Measurements from ENCODE around the gene PRM3. TPM values are rescaled to one million over a fixed set of nuclear protein-coding genes. Genes with fewer than 3 reads are reported as not detected.

Gene PRM3
- total RNA-seq, 4 donors from 2014 or later = not detected

GRCh38 chr16:11229906-11230305 is 43.5 kb downstream of the PRM3 start:
- TF ChIP-seq EP300 (IDR thresholded peaks at IDR 0.05; ENCODE audit: low read depth) = no peak
- TF ChIP-seq CTCF (IDR thresholded peaks at IDR 0.05) = no peak
- TF ChIP-seq POLR2AphosphoS5 (IDR thresholded peaks at IDR 0.05) = no peak
- TF ChIP-seq POLR2A (IDR thresholded peaks at IDR 0.05) = no peak
- no peaks in the 10 kb centered on the region for H3K36me3 ChIP-seq
- H3K9me3 ChIP-seq = no peaks in the 10 kb centered on the region
- in situ Hi-C loops (cut with MboI; ENCODE audit: low pct_ligation_motif_present in 1 of 4, low pct_unique_long_range_greater_than_20kb in 1 of 4, low sequenced_read_pairs in 3 of 4) (no loop called here), intact Hi-C loops (cut with DNase I; ENCODE audit: low total_unique reads) (no loop called here)
- no peak overlapping the region for H3K27ac ChIP-seq
- 40 to 64% methylated on average over 1 to 4 of the region's 4 CpGs for WGBS, 2 donors (ENCODE audit: low coverage in 1 of 2)
- peak; percentile 43 for DNase-seq
- no peak overlapping the region for H3K4me3 ChIP-seq
- peaks cover 0 to 16% (median 2%) of the 10 kb centered on the region in 4 donors for H3K4me1 ChIP-seq
- H3K27me3 ChIP-seq = no peaks in the 10 kb centered on the region

GRCh38 chr16:11229432-11229831 is 44.0 kb downstream of the PRM3 start:
- in situ Hi-C loops (cut with MboI; ENCODE audit: low pct_ligation_motif_present in 1 of 4, low pct_unique_long_range_greater_than_20kb in 1 of 4, low sequenced_read_pairs in 3 of 4) = no loop called here
- no peak overlapping the region for H3K27ac ChIP-seq
- H3K4me1 ChIP-seq = peaks cover 0 to 21% (median 2%) of the 10 kb centered on the region in 4 donors
- H3K4me3 ChIP-seq = no peak overlapping the region
- no peak for TF ChIP-seq CTCF (IDR thresholded peaks at IDR 0.05)
- TF ChIP-seq POLR2AphosphoS5 (IDR thresholded peaks at IDR 0.05) = no peak
- TF ChIP-seq POLR2A (IDR thresholded peaks at IDR 0.05) = no peak
- no peak for TF ChIP-seq EP300 (IDR thresholded peaks at IDR 0.05; ENCODE audit: low read depth)
- WGBS, 2 donors (ENCODE audit: low coverage in 1 of 2) = 65 to 88% methylated on average over 5 of the region's 5 CpGs
- H3K27me3 ChIP-seq = no peaks in the 10 kb centered on the region
- DNase-seq = no peak
- H3K9me3 ChIP-seq = no peaks in the 10 kb centered on the region
- intact Hi-C loops (cut with DNase I; ENCODE audit: low total_unique reads) = no loop called here
- H3K36me3 ChIP-seq = no peaks in the 10 kb centered on the region

- Histone ChIP-seq H3K36me3 (no peaks in the 10 kb centered on the region), H3K27ac (peak overlapping the region; percentile 57 to 67 (median 64)), H3K9me3 (no peaks in the 10 kb centered on the region), H3K27me3 (no peaks in the 10 kb centered on the region), H3K4me3 (no peak overlapping the region), H3K4me1 (peaks cover 0 to 23% (median 4%) of the 10 kb centered on the region in 4 donors)
- WGBS, 2 donors (ENCODE audit: low coverage in 1 of 2) = 74 to 80% methylated on average over 1 to 15 of the region's 18 CpGs
- DNase-seq = no peak
- intact Hi-C loops (cut with DNase I; ENCODE audit: low total_unique reads) (no loop called here), in situ Hi-C loops (cut with MboI; ENCODE audit: low pct_ligation_motif_present in 1 of 4, low pct_unique_long_range_greater_than_20kb in 1 of 4, low sequenced_read_pairs in 3 of 4) (no loop called here)
- no peak for TF ChIP-seq EP300 (IDR thresholded peaks at IDR 0.05; ENCODE audit: low read depth)
- TF ChIP-seq CTCF (IDR thresholded peaks at IDR 0.05) = no peak
- no peak for TF ChIP-seq POLR2A (IDR thresholded peaks at IDR 0.05)
Measured at GRCh38 chr16:11225677-11226549, 47.5 kb downstream of the PRM3 start.

- TF ChIP-seq POLR2A (IDR thresholded peaks at IDR 0.05) = no peak
- no peak for TF ChIP-seq EP300 (IDR thresholded peaks at IDR 0.05; ENCODE audit: low read depth)
- TF ChIP-seq CTCF (IDR thresholded peaks at IDR 0.05) = no peak
- no peak for TF ChIP-seq POLR2AphosphoS5 (IDR thresholded peaks at IDR 0.05)
- 52% methylated on average over 18 of the region's 21 CpGs; no CpG with 5 or more reads in 1 of the 2 donors for WGBS, 2 donors (ENCODE audit: low coverage in 1 of 2)
- Histone ChIP-seq H3K4me1 (peaks cover 0 to 23% (median 4%) of the 10 kb centered on the region in 4 donors), H3K27me3 (no peaks in the 10 kb centered on the region), H3K36me3 (no peaks in the 10 kb centered on the region), H3K9me3 (no peaks in the 10 kb centered on the region), H3K4me3 (no peak overlapping the region), H3K27ac (peak overlapping the region; percentile 57 to 67 (median 64))
- intact Hi-C loops (cut with DNase I; ENCODE audit: low total_unique reads) = no loop called here
- peak; percentile 78 for DNase-seq
- in situ Hi-C loops (cut with MboI; ENCODE audit: low pct_ligation_motif_present in 1 of 4, low pct_unique_long_range_greater_than_20kb in 1 of 4, low sequenced_read_pairs in 3 of 4) = no loop called here
Measured at GRCh38 chr16:11224894-11225676, 48.3 kb downstream of the PRM3 start.
